ENCODE data around the gene FBLN1.

GRCh38 chr22:45455621-45456020 is 47.1 kb upstream of the FBLN1 start:
- TF ChIP-seq CTCF (IDR thresholded peaks at IDR 0.05) = no peak
- TF ChIP-seq POLR2A (IDR thresholded peaks at IDR 0.05) = no peak
